Measurements from ENCODE around the gene SRSF7.
"Not testable (repeated sequence)": the region's sequence is repeated elsewhere in the genome, so short reads cannot be mapped to it uniquely, and the experiment has no call there.

SRSF7 gene

GRCh38 chr2:38751596-38752410, 642 bp upstream of the SRSF7 start:
- no peak for DNase-seq

- DNase-seq = peak; percentile 37
Measured at GRCh38 chr2:38750011-38750890, 910 bp downstream of the SRSF7 start.

DNA sequence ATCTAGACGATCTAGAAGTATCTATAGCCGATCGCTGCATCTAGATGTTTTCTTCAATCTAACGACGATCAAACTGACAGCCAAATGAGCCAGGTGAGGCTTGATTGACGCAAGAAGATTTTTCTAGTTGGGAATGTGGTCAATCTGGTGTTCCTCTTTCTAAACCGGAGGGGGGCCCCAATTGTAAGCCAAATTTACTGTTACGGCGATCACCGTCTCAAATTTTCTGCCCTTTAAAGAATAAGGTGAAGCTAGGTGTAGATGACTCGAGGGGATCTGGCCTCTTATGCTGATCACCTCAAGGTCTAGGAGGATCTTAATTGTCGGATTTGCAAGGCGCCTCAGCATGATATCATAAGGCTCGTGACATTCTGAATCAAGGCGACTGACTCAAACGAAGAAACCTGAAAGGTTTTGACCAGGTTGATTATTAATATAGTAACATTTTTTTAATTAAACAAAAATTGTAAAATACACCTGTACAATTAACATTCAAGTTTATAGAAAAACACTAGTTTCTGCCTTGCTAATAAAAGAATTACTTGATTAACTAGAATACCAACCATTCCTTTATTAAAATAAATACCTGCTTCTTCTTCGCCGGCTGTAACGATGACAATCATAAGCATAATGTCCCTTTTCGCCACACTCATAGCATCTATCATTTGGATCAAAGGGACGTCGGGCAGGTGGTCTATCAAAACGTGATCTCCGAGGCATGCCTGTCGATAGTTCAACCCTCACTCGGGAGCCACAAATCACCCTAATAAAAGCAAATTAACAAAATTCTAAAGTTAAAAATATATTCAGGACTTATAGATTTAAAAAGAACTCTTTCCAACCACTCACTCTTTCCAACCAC, 2.0 kb downstream of the SRSF7 start:
- DNase-seq = no peak

GRCh38 chr2:38748391-38748790, 2.8 kb downstream of the SRSF7 start:
- DNase-seq = no peak

DNA sequence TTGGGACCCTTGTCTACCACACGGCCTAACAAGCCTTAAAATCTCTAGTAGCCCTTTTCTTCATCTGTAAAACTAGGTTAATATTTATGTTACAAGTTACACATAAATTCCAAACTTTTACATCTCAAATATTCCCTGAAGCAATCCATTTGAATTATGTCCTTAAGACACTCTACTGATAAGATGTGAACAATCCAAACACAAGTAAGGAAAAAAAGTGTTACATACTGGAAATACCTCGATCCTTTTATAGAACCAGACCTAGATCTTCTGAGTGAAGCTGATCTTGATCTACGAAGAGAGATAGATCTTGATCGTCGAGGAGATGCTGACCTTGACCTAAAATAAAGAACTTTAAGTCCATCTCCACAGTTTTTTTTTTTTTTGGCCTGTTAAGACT, 3.3 kb downstream of the SRSF7 start:
- no peak for DNase-seq

- no peak for DNase-seq
Measured at GRCh38 chr2:38747007-38747424, 4.1 kb downstream of the SRSF7 start.

DNA sequence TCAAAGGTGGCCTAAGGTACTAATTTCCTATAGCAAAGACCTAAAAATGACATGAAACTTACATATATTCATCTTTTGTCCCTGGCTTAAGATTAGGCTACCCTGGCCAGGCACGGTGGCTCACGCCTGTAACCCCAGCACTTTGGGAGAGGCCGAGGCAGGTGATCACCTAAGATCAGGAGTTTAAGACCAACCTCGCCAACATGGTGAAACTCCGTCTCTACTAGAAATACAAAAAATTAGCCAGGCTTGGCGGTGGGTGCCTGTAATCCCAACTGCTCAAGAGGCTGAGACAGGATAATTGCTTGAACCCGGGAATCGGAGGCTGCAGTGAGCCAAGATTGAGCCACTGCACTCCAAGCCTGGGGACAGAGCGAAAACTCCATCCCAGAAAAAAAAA, 5.9 kb downstream of the SRSF7 start:
- no peak for DNase-seq

DNA sequence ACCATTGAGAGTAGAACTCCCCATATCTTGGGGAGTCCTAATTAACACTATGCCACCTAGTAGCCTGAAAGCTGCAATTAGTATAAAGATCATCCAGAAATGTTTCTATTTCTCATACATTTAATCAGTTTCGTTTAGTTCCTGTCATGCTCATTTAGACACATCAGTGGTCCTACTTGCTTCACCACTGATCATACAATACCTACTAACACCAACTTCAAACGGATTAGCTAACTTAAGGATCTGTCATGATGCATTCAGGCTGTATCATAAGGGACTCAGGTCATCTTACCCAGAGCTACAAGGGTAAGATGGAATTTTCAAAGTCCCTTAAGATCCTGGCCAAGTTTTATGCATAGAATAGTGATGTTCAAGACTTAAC, 6.8 kb downstream of the SRSF7 start:
- DNase-seq = no peak

DNA sequence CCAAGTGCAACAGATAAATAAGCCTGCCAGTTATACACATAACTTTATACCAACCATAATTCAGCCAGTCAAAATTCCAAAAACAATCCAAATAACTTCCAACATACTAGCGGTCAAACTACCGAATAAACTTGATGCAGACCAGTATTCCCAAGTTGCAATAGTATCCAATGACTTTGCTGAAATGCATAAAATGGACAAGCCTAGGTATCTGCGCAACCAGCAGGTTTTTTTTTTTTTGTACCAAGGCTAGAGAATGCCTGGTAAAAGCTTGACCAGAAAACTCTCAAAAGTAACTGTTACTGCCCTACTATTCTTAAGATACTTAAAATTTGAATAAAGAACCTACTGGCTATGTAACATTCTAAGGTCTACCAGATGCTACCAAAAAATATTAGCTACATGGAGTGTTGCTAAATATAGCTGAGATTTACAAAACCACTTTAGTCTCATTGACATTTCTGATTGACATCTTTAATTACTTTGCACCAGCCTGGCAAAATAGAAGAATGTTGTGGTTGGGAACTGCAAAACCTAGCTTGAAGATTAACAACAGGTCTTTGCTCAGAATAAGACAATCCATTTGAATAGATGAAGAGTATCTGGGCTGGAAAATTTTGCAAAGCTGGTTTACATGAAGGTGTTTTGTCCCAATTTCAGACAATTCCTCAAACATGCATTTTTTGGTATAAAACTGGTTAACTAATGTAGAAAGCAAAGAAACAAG, 7.3 kb downstream of the SRSF7 start:
- no peak for DNase-seq

DNA sequence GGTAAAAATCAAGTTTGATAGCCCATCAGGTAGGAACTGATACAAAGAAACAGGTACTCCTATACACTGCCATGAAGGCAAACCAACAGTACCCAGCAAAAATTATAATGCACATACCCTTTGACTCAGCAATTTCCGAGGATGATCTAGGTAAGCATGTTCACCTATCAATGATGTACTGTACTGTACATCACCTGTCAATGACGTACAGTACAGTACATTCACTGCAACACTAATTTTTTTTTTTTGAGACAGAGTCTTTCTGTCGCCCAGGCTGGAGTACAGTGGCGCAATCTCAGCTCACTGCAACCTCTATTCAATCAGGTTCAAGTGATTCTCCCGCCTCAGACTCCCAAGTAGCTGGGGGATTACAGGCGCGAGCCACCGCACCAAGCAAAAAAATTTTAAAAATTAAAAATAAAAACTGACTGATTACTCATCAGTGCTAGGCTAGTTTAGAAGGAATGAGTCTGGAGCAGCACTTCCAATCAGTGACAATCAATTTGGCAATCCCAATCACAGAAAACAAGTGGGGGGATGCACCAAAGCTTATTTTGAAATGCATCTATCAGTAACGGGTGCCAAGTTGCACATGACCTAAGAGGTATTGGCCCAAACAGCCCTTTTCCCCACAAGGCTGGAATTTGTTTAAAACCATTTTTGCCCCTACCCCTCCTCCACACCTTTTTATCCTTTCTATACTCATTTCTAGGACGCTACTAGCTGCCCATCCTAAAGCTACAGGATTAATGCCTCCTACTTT, 8.2 kb downstream of the SRSF7 start:
- no peak for DNase-seq

DNA sequence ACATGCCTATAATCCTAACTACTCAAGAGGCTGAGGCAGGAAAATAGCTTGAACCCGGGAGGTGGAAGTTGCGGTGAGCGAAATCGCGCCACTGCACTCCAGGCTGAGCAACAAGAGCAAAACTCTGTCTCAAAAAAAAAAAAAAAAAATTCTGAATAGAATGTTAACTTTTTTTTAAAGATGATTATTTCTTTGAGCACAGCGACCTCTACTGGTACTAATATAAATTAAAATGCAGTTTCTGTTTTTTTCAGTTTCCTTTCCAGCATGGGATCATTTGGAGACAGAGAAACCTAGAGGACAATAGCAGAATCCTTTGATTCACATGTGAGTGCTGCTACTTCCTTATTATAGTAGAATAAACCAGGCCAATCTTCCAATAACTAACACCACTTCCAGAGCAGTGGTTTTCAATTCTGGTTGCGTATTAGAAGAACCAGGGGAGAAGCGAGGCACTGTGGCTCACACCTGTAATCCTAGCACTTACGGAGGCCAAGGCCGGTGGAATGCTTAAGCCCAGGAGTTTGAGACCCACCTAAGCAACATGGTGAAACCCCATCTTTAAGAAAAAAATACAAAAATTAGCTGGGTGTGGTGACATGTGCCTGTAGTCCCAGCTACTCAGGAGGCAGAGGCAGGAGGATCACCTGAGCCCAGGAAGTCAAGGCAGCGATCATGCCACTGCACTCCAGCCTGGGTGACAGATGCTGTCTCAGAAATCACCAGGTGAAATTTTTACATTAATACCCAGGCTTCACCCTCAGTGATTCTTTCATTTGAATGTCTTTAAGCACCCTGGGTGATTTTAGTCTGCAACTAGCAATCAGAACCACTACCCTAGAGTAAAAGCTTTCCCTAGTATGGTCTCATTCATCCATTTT, 10.1 kb downstream of the SRSF7 start:
- no peak for DNase-seq

DNA sequence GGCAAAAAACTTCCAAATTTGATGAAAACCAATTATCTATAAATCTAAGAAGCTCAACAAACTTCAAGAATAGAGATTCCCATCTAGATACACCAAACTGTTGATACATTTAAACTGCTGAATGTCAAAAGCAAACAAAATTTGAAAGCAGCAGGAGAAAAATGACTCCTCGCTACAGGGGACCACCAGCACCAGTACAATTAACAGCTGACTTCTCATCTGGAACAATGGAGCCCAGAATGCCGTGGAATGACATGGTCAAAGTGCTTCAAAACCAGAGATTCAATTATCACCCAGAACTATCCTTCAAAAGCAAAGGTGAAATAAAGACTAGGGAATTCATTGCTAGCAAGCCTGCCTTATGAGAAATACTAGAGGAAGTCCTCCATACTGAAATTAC, 11.6 kb downstream of the SRSF7 start:
- no peak for DNase-seq

- DNase-seq = no peak
Measured at GRCh38 chr2:38737925-38738324, 13.2 kb downstream of the SRSF7 start.

DNA sequence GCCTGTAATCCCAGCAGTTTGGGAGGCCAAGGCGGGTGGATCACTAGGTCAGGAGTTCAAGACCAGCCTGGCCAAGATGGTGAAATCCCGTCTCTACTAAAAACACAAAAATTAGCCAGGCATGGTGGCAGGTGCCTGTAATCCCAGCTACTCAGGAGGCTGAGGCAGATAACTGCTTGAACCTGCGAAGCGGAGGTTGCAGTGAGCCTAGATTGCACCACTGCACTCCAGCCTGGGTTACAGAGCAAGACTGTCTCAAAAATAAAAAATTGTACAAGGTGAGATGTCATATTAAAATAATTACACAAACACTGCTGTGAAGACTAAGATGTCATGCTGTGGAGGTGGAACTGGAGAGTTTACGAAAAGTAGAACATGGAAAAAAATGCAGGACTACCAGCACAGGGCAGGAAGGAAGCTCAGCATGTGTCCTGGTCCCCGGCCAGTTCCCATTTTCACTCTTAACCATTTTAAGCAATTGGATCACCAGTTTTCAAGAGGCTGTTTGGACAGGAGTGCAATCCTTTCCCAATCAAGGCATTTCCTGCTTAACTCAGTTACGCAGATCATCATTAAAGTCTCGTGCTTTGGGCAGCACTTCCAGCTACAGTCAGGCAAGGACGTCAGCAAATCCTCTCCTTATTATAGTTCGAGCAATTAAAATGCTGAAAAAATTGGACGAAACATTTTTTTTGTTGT, 14.0 kb downstream of the SRSF7 start:
- not testable (repeated sequence) for DNase-seq

DNA sequence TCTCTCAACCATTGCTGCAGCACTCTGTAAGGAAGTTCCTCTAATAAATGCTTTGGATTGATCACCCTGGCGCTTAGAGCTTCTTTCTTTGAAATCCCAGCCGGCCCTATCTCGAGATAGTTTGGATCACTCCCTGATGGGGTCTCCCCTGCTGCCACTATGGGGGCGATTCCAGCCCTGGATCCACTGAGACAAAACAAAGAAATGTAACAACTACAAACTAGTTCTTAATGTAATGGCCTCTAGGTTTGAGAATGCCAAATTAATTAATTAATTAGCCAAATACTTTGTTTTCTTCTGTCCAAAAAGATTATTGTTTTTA, 15.2 kb downstream of the SRSF7 start:
- no peak for DNase-seq

GRCh38 chr2:38734299-38735058, 16.7 kb downstream of the SRSF7 start:
- no peak for DNase-seq

- no peak for DNase-seq
Measured at GRCh38 chr2:38733300-38733971, 17.7 kb downstream of the SRSF7 start.

DNA sequence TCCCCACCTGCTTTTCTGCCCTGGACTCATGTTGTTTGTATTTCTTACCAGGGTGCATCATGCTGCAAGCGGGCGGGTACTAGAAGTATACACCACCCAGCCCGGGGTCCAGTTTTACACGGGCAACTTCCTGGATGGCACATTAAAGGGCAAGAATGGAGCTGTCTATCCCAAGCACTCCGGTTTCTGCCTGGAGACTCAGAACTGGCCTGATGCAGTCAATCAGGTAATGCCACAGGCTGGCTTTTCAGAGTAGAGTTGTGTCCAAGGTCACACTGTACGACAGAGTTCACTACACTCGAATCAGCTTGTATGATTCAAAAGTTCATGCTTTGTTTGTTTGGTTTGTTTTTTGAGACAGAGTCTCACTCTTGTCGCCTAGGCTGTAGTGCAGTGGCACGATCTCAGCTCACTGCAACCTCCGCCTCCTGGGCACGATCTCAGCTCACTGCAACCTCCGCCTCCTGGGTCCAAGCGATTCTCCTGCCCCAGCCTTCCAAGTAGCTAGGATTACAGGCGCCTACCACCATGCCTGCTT, 19.4 kb downstream of the SRSF7 start:
- no peak for DNase-seq

Measured in stimulated activated naive CD4-positive, alpha-beta T cell treated with Interleukin-2 at 50 U/mL for 16 hours (primary cell).